MM.1S (cell line): ENCODE measurements around the gene NUDT8.
"Not testable (repeated sequence)": the region's sequence is repeated elsewhere in the genome, so short reads cannot be mapped to it uniquely, and the experiment has no call there.

Experiments used
- EZH2phosphoT487 ChIP-seq: fragments of 300-600 bp; sonication (generic); IDR thresholded peaks from 2 replicates; pipeline ENCODE4 v1.6.1; 2018; ENCODE audit warnings: antibody characterized with exemption, low read length
- TF ChIP-seq, protein P1 (sequence below): fragments of 300-600 bp; sonication (generic); IDR thresholded peaks from 2 replicates; pipeline ENCODE4 v1.5.1; 2016; ENCODE audit warnings: antibody characterized with exemption, low read length, mixed read lengths

DNA sequence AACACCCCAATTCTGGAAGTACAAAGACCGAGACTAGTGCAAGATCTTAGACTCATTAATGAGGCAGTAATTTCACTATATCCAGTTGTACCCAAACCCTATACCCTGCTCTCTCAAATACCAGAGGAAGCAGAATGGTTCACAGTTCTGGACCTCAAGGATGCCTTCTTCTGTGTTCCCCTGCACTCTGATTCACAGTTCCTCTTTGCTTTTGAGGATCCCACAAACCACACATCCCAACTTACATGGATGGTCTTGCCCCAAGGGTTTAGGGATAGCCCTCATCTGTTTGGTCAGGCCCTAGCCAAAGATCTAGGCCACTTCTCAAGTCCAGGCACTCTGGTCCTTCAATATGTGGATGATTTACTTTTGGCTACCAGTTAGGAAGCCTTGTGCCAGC is 5.9 kb downstream of the NUDT8 start:
- TF ChIP-seq, protein P1, sequence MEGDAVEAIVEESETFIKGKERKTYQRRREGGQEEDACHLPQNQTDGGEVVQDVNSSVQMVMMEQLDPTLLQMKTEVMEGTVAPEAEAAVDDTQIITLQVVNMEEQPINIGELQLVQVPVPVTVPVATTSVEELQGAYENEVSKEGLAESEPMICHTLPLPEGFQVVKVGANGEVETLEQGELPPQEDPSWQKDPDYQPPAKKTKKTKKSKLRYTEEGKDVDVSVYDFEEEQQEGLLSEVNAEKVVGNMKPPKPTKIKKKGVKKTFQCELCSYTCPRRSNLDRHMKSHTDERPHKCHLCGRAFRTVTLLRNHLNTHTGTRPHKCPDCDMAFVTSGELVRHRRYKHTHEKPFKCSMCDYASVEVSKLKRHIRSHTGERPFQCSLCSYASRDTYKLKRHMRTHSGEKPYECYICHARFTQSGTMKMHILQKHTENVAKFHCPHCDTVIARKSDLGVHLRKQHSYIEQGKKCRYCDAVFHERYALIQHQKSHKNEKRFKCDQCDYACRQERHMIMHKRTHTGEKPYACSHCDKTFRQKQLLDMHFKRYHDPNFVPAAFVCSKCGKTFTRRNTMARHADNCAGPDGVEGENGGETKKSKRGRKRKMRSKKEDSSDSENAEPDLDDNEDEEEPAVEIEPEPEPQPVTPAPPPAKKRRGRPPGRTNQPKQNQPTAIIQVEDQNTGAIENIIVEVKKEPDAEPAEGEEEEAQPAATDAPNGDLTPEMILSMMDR = not testable (repeated sequence)
- TF ChIP-seq EZH2phosphoT487 = not testable (repeated sequence)
